GM21723 (cell line): Measurements from ENCODE around the gene PSMG1.
"Not testable (repeated sequence)": the region's sequence is repeated elsewhere in the genome, so short reads cannot be mapped to it uniquely, and the experiment has no call there.

ENCODE experiments used
- ATAC-seq: cut with Tn5 transposase; IDR thresholded peaks from one replicate; pipeline ENCODE4 v1.9.1; 2021; ENCODE audit warnings: mild to moderate bottlenecking, moderate library complexity; ENCODE audit not compliant: unreplicated experiment

The PSMG1 gene, protein sequence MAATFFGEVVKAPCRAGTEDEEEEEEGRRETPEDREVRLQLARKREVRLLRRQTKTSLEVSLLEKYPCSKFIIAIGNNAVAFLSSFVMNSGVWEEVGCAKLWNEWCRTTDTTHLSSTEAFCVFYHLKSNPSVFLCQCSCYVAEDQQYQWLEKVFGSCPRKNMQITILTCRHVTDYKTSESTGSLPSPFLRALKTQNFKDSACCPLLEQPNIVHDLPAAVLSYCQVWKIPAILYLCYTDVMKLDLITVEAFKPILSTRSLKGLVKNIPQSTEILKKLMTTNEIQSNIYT

DNA sequence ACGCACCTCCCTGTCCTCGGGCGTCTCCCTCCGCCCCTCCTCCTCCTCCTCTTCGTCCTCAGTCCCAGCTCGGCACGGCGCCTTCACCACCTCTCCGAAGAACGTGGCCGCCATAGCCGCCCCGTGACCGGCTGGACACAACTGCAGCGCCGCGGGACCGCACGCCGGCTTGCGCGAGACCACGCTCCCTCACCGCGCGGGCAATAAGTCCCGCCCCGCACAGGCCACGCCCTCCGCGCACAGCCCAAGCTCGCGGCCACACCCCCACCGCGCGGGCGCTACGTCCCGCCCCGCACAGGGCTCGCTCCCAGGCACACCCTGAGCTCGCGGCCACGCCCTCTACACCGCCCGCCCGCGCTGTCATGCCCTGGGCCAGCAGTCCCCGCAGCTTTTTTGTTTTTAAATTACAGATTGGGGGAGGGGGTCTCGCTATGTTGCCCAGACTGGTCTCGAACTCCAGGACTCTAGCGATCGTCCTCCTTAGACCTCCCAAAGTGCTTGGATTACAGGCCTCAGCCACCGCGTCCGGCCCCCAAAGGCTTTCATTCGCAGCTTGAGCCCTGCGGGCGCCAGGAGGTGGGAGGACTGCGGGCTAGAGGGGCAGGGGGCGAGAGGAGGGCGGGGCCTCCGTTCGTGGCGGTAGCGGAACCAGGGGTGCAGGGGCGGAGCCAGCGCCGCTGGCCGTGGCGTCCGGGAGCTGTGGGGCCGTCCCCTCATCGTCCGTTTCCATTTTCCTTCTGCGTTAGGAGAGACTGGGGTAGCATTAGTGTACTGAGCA is at the start of gene PSMG1:
PSMG1 (minus strand) TSS at position 180 of the 778 bp plus-strand sequence; CDS start at position 114, 66 bp downstream.
- ATAC-seq: peak; percentile 84

DNA sequence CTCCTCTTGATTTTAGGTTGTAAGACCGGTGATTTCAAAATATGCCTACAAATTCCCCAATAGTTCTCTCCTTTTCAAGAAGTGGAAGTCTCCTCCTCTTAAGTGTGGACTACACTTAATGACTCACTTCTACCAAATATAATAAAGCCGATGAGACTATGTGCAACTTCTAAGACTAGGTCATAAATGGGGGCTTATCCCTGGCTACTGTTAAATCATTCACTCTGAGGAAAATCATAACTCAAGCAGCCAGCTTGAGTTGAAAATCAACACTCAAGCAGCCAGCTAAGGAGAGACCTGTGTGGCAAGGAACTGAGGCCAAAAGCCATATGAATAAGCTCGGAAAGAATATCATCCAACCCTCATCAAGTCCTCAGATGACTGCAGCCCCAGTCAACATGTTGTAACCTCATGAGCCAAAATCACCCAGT is 49.6 kb upstream of the PSMG1 start:
- no peak for ATAC-seq

DNA sequence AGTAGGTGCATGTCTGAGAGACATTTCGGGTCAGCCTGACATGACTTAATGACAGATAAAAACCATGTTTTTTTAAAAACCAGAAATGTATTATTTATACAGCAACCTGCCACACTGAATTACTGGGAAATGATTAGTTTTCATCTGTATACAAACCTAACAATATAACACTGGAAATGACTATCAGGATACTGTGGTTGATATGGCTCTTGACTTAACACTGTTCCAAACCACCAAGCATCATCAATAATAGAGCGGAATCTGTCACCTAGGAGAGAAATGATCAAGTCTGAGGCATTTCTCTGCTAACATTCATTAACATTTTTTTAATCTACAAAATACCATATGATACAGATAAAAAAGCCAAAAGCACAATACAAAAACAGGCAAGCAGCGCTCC is 41.7 kb upstream of the PSMG1 start:
- no peak for ATAC-seq

DNA sequence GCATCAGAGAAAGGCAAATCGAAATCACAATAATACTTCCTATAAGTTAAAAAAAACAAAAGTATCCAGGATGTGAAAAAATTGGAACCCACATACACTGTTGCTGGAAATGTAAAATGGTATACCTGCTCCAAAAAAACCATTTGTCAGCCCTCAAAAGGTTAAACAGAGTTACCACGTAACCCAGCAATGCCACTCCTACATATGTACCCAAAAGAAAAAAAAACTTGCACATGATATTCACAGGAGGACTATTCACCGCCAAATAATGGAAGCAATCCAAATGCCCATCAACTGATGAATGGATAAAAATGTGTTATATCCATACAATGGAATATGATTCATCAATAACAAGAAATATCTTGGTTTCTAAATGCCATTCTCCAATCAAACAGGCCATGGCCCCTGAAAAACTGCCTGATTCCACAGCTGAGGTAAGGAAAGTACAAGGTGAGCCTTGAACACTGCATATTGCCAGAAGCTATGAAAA is 38.8 kb upstream of the PSMG1 start:
- ATAC-seq: no peak

DNA sequence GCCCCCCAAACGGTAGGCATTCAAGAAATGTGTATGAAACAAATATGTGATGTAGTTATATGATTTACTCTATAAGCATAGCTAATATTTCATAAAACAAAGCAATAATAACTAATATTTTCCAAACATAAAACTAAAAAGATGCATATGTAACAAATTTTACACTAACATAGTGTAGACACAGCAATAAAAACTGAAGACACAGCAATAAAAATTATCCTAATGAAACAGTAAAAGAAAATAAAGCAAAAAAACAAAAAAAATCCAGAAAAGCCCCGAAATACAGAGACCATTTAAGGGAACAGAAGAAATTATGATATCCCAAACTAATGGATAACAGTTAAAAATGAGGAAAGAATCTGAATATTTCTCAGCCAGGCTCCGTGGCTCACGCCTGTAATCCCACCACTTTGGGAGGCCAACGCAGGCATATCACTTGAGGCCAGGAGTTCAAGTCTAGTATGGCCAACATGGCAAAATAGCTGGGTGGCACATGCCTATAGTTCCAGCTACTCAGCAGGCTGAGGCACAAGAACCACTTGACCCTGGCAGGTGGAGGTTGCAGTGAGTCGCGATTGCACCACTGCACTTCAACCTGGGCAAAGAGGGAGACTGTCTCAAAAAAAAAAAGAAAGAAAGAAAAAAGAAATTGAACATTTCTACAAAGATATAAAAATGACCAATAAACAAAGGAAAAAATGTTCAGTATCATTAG is 38.2 kb upstream of the PSMG1 start:
- ATAC-seq: no peak

DNA sequence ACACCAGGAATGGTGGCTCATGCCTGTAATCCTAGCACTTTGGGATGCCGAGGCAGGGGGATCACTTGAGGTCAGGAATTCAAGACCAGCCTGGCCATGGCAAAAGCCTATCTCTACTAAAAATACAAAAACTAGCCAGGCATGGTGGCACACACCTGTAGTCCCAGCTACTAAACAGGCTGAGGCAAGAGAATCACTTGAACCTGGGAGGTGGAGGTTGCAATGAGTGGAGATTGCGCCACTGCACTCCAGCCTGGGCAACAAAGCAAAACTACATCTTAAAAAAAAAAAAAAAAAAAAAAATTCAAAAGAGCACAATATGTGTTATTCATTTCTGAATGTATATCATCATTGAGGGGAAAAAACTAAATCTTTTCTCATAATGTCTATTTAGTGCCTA is 37.6 kb upstream of the PSMG1 start:
- not testable (repeated sequence) for ATAC-seq

DNA sequence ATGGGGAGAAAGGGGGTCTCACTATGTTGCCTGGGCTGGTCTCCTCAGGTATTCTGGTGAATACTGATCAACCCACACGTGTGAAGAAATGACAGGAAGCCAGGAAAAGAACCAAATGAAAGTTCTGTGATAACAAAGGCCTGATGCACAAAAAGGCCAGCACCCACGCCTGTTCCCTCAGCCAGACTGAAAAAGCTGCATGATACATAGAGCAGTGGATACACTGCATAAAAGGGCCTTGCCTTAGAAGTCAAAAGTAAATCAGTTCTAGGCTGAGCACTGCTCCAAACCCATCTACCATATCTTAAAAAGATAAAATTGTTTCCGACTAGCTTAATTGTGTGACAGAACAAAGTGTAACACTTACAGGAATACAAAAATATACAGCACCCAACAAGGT is 36.9 kb upstream of the PSMG1 start:
- no peak for ATAC-seq

DNA sequence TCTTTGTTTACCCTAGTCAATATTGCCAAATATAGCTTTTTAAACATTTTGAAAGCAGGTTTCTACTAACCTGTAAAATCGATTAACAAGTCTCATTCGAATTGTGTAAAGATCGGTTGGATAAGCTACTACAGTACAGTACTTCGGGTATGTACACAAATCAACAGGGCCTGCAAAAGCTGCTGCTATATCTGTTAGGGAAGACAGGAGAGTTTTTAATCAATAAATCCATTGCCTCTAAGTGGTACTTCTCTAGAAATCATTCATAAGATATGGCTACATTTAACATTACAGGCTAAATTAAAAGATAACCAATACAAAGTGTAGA is 34.8 kb upstream of the PSMG1 start:
- ATAC-seq: no peak

DNA sequence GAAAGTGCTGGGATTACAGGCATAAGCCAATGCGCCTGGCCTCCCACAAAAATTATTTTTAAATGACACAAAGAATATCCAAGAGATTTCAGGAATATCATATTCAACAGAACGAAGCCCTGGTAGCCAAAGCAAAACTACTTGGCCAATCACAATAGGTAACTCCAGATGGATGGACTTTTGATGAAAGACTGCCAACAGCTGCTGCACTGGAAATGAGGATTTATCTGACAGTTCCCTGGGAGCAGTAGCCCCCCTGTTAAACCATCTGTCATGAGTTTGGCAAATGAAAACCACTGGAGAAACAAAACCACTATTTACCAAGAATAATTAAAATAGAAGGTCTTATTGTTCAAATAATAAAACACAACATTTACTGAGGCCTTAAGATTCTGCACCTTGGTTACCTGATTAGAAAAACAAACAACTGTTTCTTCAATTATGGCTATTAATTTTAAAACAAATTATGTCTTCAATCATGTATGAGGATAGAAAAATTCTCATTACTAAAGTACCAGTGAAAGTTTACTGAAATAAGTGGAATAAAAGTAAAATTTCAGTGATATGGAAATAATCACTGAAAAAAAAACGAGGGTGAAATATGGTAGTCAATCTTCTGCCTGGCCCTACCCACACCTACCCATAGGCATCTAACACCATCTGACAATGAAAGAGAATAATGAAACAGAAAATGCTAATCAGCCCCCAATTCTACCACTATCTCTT is 34.3 kb upstream of the PSMG1 start:
- ATAC-seq: no peak

DNA sequence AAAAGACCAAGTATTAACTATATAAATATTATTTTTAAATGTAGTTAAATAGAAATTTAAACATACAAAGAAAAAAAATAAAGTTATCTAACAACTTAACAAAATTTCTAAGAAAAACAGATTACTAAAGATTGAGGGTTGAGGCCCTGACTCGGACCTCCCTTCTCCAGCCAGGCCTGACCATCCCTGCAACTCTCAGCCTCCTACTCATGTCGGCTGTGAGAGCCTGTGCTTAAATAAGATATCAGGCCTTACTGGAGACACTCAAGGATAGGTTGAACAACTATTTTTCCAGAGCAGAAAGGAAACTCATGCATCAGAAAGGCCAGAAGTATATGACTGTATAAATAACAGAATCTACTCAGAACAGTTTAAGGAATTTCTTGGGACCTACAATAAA is 33.0 kb upstream of the PSMG1 start:
- no peak for ATAC-seq

DNA sequence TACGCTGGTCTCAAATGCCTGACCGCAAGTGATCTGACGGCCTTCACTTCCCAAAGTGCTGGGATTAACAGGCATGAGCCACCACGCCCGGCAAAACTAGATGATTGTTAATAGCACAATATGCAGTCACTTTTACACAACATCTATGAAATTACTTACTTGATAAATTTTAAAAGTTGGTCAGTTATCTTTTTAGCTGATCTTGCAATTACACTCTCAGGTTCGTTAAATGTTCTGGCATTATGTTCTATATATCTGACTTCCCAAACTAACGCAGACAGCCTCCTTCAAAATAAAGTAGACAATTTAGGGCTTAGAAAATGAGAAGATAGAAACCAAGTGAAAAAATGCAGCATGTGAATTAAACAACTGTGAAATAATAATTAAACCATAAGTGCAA is 31.8 kb upstream of the PSMG1 start:
- ATAC-seq: no peak

DNA sequence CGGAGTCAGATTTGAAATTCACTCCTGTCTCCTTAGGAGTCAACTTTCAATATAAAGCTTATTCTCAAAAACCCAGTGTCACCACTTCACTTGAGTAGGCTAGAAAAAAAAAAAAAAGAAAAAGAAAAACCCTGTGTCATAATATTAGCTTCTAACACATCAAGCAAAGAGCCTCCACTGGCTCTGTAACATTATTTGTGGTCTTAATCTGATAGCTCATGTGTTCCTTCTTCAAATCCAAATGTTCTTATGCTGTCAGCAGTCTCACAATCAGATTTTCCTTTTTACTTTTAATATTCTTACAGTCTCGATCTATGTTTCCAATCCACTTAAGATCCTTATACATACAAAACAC is 26.1 kb upstream of the PSMG1 start:
- ATAC-seq: no peak

DNA sequence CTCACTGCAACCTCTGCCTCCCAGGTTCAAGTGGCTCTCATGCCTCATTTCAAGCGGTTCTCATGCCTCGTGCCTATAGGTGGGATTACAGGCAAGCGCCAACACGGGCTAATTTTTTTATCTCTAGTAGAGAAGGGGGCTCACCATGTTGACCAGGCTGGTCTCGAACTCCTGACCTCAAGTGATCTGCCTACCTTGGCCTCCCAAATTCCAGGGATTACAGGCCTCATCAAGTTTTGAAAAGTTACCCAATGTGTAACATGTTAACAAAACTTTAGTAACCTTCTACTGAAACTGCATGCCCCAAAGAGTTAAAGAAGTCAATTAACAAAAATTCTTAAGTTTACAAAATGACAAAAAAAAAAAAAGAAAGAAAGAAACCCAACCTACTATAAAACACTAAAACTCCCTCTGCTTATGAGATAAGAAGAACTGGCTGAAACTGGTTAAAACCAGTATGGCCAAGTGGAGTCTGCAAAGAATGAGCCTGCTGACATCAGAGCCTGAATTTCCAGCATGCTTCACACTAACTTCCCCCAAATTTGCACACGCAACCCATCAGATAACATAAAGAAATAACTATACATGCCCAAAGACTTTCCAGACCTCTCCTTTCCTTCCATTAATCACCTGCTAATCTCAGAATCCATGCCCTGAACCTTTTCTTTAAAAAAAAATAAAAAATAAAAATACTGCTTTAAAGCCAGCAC is 25.5 kb upstream of the PSMG1 start:
- no peak for ATAC-seq

DNA sequence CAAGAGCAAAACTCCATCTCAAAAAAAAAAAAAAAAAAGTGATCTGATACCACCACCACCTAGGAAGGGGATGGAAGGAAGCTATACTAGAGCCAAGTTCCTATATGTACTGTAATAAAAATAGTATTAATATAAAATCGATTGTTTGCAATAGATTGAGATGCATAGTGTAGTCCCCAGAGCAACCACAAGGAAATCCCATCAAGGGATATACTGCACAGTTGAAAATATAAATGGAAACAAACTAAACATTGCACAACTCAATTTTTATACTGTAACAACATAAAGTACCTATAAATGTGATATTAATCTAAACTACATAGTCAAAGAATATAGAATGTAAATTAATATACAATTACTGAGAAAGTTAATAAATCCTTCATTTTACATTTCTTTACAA is 20.9 kb upstream of the PSMG1 start:
- ATAC-seq: no peak

DNA sequence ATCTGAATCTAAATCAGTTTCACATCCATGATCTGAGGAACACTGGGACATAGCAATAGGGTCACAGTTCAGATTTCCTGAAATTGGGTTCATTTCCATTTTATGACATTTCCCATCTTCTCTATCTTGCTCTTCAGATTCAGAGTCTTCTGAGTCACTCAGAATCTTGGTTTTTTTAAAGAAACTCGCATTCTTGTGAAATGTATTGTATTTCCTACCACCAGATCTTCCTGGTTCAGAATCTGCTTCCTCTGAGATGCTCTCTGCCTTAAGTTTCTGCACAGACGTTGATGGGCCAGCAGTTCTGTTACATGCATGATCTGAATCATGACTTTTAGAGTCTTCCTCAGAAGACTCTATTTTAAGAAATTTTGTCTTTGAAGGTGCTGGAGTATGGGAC is 15.5 kb upstream of the PSMG1 start:
- no peak for ATAC-seq

DNA sequence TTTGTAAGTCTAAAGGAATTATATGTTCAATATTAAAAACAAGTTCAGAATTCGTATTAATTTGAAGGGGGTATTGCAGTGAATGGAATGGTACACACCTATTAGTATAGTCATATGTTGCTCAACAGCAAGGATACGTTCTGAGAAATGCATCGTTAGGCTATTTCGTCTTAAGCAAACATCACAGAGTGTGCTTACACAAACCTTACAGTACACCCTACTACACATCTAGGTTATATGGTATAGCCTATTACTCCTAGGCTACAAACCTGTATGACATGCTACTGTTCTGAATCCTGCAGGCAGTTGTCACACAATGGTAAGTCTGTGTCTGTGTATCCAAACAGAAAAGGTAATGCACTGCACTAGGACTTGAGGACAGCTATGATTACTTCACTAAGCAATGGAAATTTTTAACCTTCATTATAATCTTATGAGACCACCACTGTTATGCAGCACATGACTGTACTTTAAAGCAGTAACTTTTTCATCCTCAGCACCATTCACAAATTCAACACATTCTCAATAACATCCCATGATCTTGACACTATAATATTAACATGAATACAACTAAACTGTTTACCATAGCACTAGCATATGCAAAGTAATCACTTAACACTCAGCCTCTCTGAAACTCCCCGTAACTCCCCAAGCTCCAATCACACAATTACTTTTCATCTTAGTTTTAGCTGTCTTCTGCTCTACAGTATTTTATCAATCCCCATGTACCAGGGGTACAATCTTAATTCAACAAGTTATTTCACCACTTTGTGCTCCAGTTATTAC is 14.4 kb upstream of the PSMG1 start:
- ATAC-seq: no peak

DNA sequence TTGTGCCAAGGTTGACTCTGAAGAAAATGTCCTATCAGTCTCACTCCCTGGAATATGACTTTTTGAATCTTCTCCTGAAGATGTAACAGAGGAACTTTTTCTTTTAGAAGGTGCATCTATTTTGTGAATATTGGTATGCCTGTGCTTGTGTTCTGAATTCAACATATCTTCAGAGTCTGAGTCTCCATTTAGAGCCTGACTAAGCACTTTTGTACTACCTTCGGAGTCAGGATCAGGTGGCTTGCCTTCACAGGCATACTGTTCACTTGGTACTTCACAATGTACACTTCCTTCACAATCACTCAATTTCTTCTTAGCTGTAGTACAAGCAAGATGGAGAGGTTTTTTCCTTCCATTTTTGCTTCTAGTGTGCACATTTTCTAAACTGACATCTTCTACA is 13.6 kb upstream of the PSMG1 start:
- no peak for ATAC-seq

DNA sequence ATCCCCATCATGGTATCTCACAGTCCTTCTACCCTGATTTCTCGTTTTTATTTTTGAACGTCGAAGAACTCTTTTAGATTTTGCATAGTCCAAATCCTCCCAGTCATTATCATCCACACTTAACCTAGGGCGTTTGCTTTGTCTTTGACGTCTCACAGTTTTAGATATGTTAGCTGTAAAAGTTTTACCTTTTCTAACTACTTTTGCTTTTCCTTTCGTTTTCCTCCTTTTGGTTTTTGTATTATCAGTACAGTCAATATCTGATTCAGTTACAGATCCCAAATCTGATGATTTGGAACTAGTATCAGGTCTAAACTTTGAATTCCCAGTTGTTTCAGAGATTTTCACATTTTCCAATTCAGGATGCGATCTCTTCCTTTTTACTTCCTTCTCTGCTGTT is 13.1 kb upstream of the PSMG1 start:
- ATAC-seq: no peak

DNA sequence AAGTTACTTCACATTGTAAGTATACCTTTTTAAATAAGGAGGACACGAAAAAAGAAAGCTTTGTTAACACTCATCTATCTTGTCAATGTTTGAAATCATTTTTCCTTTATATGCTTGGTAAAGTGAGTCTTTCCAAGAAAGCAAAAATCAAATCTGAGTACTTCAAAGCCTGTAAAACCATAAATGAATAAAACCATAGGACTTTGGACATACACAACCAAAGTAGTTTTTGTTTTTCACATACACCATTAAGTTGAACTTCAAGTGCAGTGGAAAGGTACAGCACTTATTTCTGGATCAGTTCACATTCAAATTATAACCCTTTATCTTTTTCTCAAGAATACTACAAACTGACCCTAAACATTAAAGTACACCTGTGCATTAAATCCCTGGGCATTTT is 10.1 kb upstream of the PSMG1 start:
- ATAC-seq: no peak
